Fibroblast of skin of abdomen (primary cell): ENCODE results near the gene ZRANB1. TPM values are rescaled to one million over a fixed set of nuclear protein-coding genes. Genes with fewer than 3 reads are reported as not detected.
"Not testable (repeated sequence)": the region's sequence is repeated elsewhere in the genome, so short reads cannot be mapped to it uniquely, and the experiment has no call there.

ENCODE experiments used
- DNase-seq: peaks from one replicate; pipeline ENCODE4 v3.0.0-alpha.2; 2013
- polyA plus RNA-seq, 2 experiments: library from polyadenylated mRNA; unstranded; fragments of 120-200 nt; gene quantifications; one replicate each; pipeline ENCODE4 v1.2.1, GENCODE V29; 2013; ENCODE audit not compliant: insufficient read length in 2 of 2

The ZRANB1 gene
- 14.7 TPM for polyA plus RNA-seq (2013, experiment 1 of 2; ENCODE audit: insufficient read length)
- 13.9 TPM for polyA plus RNA-seq (2013, experiment 2 of 2; ENCODE audit: insufficient read length)

DNA sequence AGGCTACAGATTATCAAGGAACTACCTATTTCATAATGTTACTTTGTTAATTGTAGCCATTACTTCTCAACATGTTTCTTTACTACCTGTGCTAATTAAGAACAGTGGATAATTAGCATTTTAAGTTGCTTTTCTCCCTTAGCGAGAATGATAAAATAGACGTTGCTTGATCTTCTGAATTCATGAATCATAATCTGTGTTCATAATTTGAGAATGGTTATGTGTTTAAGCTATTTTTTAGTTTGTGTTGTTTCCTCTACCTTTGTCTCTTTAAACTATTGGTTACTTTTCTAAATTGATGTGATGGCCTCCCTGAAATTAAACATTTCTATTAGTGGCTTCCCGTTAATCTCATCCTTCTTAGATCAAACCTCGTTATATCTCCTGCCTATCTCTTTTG lies at the start of gene ZRANB1:
Gene ZRANB1, plus strand, starts transcription at position 301 of the 400 bp plus-strand sequence. CDS start 371 bp downstream, outside the sequence.
- DNase-seq = no peak

GRCh38 chr10:124892905-124893304 lies 49.0 kb upstream of the ZRANB1 start:
- no peak for DNase-seq

DNA sequence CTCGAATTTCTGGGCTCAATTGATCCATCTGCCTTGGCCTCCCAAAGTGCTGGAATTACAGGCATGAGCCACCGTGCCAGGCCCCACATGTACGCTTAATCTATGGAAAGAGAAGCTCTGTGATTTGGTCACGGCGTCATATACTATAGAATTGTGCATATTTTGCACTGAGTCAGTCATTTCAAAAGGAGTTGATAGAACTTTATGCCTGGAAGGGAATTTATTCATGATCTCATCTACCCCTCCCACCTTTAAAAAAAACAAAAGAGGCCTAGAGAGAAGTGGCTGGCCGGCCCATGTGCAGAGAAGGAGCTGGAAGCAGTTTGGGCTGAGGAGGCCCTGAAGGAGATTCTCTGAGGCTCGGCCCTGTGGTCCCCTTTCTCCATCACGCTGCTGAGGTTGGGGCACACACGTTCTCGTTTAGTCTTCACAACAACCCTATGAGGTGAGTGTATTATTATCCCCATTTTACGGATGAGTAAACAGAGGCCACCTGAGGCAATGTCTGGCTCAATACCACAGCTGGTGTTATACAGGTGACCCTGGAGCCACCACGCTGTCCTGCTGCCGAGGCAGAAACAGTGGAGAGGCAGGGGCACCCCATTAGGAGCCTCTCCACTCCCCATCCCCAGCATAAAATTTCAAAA lies 47.2 kb upstream of the ZRANB1 start:
- DNase-seq = no peak

GRCh38 chr10:124896751-124897150 lies 45.2 kb upstream of the ZRANB1 start:
- no peak for DNase-seq

GRCh38 chr10:124898471-124898870 lies 43.5 kb upstream of the ZRANB1 start:
- no peak for DNase-seq

- DNase-seq = no peak
These were observed 42.8 kb upstream of the ZRANB1 start for GRCh38 chr10:124899151-124899550.

- DNase-seq = no peak
These were observed 39.5 kb upstream of the ZRANB1 start for GRCh38 chr10:124902462-124902861.

DNA sequence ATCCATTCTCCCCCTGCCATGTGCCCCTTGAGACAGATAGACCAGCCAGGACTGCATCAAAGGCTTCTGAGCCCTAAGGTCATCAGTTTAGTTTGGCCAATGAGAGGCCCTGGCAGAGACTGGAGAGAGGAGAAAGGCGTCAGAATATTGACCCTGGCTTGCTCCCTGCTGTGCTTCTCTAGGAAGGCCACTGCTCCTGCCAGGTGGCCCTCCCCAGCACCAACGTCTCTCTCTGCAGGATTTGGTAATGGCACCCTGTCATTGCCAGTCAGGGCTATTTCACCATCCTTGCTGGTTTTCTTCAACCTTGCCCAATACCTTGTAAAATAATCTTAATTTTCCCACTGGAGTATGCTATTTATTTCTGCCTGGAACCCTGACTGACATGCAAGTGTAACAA lies 38.8 kb upstream of the ZRANB1 start:
- DNase-seq = no peak

DNA sequence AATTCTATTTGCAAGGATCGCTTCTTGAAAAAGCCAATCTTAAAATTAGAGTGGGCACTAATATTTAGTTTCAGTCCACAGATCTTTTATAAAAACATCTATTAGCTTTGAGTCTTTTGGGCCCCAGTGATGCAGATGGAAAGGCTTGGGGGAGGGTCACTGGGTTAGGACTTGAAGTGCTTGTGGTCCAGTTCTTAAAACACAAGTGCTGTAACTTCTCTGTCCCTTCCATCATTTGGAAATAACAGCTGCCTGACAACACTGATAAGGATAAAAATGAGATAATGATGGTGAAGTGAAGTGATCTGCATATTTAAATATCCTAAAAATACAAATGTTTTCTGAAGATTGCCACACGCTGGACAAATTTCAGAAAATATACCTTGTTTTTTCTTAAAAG lies 37.1 kb upstream of the ZRANB1 start:
- no peak for DNase-seq

DNA sequence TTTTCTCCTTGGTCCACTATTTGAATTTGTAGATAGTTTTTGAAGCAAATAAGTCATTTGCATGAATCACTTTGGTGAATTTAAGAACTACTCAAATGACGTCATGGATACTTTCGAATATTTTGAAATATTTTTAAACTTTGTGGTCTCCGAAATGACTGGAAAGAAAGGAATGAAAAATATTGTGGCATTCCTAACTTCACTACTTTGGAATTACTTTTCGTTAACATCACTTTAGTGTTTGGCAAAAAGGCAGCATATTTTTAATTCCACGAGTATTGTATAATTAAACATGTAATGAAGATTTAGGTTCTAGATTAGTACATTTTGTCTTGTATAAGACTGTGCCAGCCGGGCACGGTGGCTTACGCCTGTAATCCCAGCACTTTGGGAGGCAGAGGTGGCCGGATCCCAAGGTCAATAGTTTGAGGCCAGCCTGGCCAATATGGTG lies 35.3 kb upstream of the ZRANB1 start:
- DNase-seq = peak; percentile 90

GRCh38 chr10:124909563-124909962 lies 32.4 kb upstream of the ZRANB1 start:
- no peak for DNase-seq

DNA sequence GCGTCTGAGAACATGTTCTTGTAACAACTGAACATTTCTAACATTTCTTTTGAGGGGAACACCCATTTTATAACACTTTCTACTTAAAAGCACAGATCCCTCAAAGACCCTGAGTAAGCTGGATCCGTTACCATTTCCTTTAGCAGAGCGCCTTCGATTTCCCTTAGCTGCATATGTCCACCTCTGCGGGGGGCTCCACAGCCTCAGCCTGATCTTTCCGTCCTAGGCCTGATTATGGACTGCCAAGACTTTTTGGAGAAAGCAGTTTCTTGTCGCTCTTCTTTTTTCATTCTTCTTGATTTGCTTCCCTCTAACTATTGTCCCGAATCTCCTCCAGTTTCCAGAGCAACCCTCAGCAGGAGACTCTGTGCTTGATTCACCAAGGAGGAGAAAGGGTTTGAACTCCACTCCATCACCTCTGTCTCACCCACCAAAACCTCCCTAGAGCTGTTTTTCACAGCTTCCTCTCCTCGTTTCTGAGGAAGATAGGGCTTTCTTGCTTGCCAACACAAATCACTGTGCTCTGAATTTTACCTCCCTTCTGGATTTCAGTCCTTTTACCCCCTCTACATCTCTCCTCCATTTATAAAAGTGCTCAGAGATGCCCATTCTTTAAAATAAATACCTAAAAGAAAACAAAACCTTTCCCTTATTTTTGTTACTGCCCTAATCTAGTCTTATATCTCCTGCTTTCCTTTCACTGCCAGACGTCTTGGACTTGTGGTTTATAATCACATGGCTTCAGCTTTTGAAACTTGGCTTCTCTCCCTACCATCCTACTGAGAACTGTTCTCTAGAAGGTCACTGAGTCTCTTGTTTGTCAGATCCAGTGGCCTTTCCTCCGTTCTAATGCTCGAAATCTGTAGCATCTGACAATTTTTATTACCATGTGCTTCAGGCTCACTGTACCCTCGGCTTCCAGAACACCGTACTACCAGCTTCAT lies 30.5 kb upstream of the ZRANB1 start:
- peak; percentile 47 for DNase-seq

- no peak for DNase-seq
These were observed 29.6 kb upstream of the ZRANB1 start for GRCh38 chr10:124912101-124912886.

DNA sequence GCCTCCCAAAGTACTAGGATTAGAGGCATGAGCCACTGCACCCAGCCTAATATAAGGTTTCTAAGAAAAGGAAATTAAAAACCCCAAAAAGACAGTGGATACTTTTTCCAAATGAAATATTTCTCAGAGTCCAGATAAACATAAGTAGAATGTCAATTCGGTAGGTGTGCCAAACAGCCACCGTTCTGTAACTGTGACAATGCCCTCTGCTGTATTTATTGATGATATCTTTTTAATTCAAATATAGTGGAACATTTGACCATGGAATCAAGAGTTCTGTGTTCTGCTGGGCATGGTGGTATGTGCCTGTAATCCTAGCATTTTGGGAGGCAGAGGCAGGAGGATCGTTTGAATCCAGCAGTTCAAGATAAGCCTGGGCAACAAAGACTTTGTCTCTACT lies 28.8 kb upstream of the ZRANB1 start:
- no peak for DNase-seq

- DNase-seq = not testable (repeated sequence)
These were observed 27.5 kb upstream of the ZRANB1 start for GRCh38 chr10:124914398-124914797.

DNA sequence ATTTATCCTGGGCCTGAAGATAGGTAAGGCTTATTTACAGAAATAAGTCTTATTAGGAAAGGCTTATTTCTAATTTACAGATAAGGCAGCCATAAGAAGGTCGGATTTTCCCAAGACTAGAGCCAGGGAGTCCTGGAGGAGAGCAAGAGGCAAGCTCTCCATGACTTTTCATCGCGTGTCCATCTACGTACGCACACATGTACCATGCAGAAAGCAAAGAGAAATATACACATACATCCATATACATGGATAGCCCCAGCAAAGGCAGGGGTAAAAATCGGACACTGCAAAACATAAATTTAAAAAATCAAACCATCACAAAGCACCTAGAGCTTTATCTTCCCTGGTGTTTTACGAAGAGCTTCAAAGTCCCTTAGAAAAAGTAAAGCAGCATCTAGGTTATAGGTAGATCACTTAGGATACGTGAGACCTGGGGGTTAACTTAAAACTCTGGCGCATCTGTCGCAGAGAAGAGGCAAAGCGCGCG lies 25.8 kb upstream of the ZRANB1 start:
- DNase-seq = peak; percentile 9

DNA sequence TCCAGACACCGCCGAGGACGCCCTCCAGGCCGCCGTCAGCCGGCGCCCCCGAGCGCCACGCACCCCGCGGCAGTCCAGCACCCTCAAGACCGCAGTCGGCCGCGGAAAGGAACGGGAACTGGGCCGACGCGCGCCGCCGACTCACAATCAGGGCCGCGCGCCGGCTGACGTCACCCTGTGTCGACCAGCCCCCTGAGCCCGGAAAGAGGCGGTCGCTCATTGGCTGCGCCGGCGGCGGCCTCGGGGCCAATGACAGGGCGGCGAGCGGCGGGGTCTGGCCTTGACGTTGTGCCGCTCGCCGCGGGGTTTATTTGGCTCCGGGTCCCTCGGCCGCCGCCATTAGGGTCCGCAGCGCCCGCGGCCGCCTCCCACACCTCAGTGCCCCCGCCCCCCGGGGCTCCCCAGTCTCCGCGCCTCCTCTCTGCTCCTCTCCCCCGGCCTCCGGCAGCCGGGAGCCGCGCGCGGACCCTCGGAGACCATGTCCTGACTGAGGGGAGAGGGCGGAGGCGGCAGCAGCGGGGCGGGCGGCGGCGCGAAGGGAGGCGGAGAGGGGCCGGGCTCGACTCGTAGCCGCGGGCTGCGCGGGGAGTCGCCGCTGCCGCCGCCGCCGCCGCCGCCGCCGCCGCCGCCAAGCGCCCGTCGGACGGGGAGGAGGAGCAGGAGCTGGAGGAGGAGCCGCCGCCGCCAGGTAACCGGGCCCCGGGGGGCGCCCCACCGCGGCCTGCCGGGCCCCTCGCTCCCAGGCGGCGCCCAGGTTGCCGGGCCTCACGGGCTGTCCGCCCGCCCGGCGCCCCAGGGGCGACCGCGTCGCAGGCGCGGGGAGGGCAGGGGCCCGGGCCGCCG lies 25.1 kb upstream of the ZRANB1 start:
- peak; percentile 96 for DNase-seq

DNA sequence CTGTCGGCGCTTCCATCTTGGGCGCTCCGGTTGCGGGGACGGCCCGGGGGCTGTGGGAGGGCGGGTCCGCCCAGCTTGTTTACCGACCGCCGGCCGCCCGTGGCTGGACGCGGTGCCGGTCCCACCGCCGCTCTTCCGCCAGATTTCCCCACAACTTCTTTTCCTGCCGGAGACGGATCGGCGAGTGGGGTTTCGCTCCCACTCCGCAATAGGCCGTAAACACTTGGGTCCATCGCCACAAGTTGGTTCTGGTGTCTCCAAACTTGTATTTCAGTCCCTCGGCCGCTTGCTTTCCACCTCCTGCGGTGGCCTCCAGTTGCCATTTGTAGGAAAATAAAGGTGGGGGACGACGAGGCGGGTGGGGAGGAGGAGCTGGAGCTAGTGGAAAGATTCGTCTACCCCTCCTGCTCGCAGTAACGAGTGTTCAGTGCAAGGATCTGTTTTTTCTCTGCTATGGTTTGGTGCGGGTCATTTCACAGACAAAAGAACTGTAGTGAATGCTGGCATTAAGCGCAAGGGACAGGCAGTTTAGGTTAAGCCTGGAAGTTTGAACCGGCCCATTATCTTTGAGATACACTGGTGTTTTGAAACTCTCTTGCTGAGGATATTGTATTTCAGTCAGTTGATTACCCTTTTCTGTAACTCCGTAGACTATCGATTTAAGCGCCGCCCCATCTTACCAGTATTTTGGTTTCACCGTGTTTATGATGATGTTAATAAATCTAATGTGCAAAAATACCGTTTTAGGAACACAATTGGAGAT lies 24.3 kb upstream of the ZRANB1 start:
- peak; percentile 23 for DNase-seq

DNA sequence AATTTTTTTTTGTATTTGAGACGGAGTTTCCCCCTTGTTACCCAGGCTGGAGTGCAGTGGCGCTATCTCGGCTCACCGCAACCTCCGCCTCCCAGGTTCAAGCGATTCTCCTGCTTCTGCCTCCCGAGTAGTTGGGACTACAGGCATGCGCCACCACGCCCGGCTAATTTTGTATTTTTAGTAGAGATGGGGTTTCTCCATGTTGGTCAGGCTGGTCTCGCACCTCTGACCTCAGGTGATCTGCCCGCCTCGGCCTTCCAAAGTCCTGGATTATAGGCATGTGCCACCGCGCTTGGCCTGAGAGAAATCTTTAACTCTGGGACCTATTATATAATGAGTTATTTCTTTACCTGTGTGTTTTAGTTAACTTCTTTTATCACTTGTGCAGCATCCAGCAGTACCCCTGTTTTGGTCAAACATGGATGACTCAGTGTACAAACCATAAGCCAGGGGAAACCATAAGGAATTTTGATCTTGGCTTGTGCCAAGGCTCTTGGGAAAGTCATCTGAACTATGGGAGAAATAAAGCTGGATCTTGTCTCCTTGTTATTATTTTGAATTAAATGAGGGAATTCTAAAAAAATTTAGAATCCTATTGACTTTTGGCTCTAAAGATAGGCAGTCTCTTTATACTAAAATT lies 23.6 kb upstream of the ZRANB1 start:
- DNase-seq = peak; percentile 70

DNA sequence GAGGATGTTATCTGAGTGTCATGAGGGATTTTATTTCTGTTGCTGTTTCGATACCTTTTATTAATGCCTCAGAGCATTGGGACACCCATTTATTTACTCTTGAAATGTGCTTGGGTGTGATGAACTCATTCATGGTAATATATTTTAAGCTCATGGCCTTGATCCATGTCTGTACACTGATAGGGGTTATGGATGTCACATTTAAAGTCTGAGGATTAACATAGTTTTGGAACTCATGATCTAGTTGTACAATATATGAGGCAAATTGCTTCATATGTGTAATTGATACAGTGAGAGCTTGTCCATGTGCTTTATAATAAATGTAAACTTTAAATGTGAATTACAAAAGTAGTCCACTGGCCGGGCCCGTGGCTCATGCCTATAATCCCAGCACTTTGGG lies 23.0 kb upstream of the ZRANB1 start:
- no peak for DNase-seq
